K562 (cell line): Measurements from ENCODE around the gene TPGS1. TPM values are rescaled to one million over a fixed set of nuclear protein-coding genes. Genes with fewer than 3 reads are reported as not detected.

ENCODE experiments used
- BMI1 ChIP-seq: fragments of 150-350 bp; IDR thresholded peaks from 2 replicates; pipeline ENCODE4 v1.6.1; 2014; ENCODE audit warnings: low read length
- BRF1 ChIP-seq: IDR thresholded peaks from 3 replicates; pipeline ENCODE4 v1.6.1; 2011; ENCODE audit warnings: borderline replicate concordance, mild to moderate bottlenecking; ENCODE audit not compliant: insufficient read length; ENCODE audit errors: extremely low read depth
- CBX5 ChIP-seq: IDR thresholded peaks from 2 replicates; pipeline ENCODE4 v1.6.1; 2014; ENCODE audit warnings: low read depth, borderline replicate concordance
- CTCFL ChIP-seq: IDR thresholded peaks from 2 replicates; pipeline ENCODE4 v1.6.1; 2011; ENCODE audit warnings: borderline replicate concordance, low read depth, mild to moderate bottlenecking, moderate library complexity, low read length; ENCODE audit not compliant: insufficient read depth, poor library complexity, severe bottlenecking
- FOXA3 ChIP-seq, 2 experiments: fragments of 450-650 bp in 1 of 2; sonication (generic) in 1 of 2; formaldehyde crosslinking; IDR thresholded peaks in 1 of 2; conservative IDR thresholded peaks in 1 of 2; 2 replicates each; pipeline versions ENCODE4 v1.4.0 to v1.8.0; 2020 to 2022; ENCODE audit warnings: mild to moderate bottlenecking in 2 of 2, missing genetic modification reagents in 1 of 2
- ID3 ChIP-seq, 2 experiments: fragments of 250-450 bp in 1 of 2; fragments of 450-650 bp in 1 of 2; sonication (Bioruptor Pico) in 1 of 2; IDR thresholded peaks; 2 replicates each; pipeline versions ENCODE4 v1.6.1 to v1.8.0; 2016 to 2021; ENCODE audit warnings: mild to moderate bottlenecking in 2 of 2, moderate library complexity in 2 of 2, missing compliant biosample characterization in 1 of 2, missing genetic modification characterization in 1 of 2
- L3MBTL2 ChIP-seq: fragments of 450-650 bp; IDR thresholded peaks from 2 replicates; pipeline ENCODE4 v1.6.1; 2016; ENCODE audit warnings: mild to moderate bottlenecking, moderate library complexity
- NR2F6 ChIP-seq: fragments of 450-650 bp; formaldehyde crosslinking; IDR thresholded peaks from 2 replicates; pipeline ENCODE4 v1.4.0; 2020; ENCODE audit warnings: mild to moderate bottlenecking
- NR4A1 ChIP-seq, 2 experiments: fragments of 250-450 bp in 1 of 2; fragments of 450-650 bp in 1 of 2; sonication (Bioruptor Pico) in 1 of 2; IDR thresholded peaks; 2 replicates each; pipeline versions ENCODE4 v1.4.0 to v1.6.1; 2016 to 2020; ENCODE audit warnings: mild to moderate bottlenecking in 2 of 2, missing compliant biosample characterization in 1 of 2, missing genetic modification characterization in 1 of 2, moderate library complexity in 1 of 2
- PHF8 ChIP-seq: fragments of 200-600 bp; sonication (generic); IDR thresholded peaks from 2 replicates; pipeline ENCODE4 v1.6.1; 2012; ENCODE audit warnings: mixed run types, mild to moderate bottlenecking, inconsistent platforms, low read length, moderate library complexity, borderline replicate concordance
- POLR2G ChIP-seq: fragments of 200-400 bp; formaldehyde crosslinking; IDR thresholded peaks from 2 replicates; pipeline ENCODE4 v1.6.1; 2017; ENCODE audit warnings: low read depth, mild to moderate bottlenecking, antibody characterized with exemption, low read length, moderate library complexity
- RBFOX2 ChIP-seq: fragments of 200-400 bp; formaldehyde crosslinking; IDR thresholded peaks from 2 replicates; pipeline ENCODE4 v1.6.1; 2017; ENCODE audit warnings: low read depth, mild to moderate bottlenecking, low read length, moderate library complexity
- ZC3H4 ChIP-seq: sonication (generic); formaldehyde crosslinking; IDR thresholded peaks from 2 replicates; pipeline ENCODE4 v1.9.0; 2021; ENCODE audit warnings: missing genetic modification reagents, borderline replicate concordance
- ZFX ChIP-seq: sonication (generic); formaldehyde crosslinking; IDR thresholded peaks from 2 replicates; pipeline ENCODE4 v1.8.0; 2022; ENCODE audit warnings: mild to moderate bottlenecking, missing genetic modification reagents, moderate library complexity
- ZNF592 ChIP-seq: fragments of 450-650 bp; IDR thresholded peaks from 2 replicates; pipeline ENCODE4 v1.6.1; 2017; ENCODE audit warnings: antibody characterized with exemption, mild to moderate bottlenecking
- polyA plus RNA-seq, 8 experiments: library from polyadenylated mRNA; depleted of rRNA in 4 of 8; stranded (reverse) in 5 of 8; unstranded in 3 of 8; fragments of >200 nt; fragmentation: Nextera tagmentation in 2 of 8; fragmentation: Illumina TruSeq in 1 of 8; extraction: Ambion mirVana in 2 of 8; extraction: Trizol in 1 of 8; gene quantifications; 2 replicates each; pipeline versions ENCODE4 v1.2.1 to v1.2.3, GENCODE V29; 2011 to 2014; ENCODE audit warnings: inconsistent platforms in 1 of 8, missing spikeins in 1 of 8
- total RNA-seq, 7 experiments: library from RNA; depleted of rRNA in 6 of 7; stranded (reverse); fragments of >200 nt in 6 of 7; fragmentation: Illumina TruSeq in 2 of 7; extraction: Trizol in 2 of 7; gene quantifications; 2 replicates each; pipeline versions ENCODE4 v1.2.1 to v1.2.3, GENCODE V29; 2011 to 2021; ENCODE audit warnings: low replicate concordance in 1 of 7
- TF ChIP-seq, protein P1 (sequence below): fragments of 450-650 bp; IDR thresholded peaks from 2 replicates; pipeline ENCODE4 v1.6.1; 2016; ENCODE audit warnings: borderline replicate concordance

The TPGS1 gene
- total and polyA plus RNA-seq, 9 of the 15 experiments (the other 6 are each of a cell fraction or from before 2014, with no cell fraction given) = 0.30 to 31.6 (median 1.2) TPM; not detected in 2

DNA sequence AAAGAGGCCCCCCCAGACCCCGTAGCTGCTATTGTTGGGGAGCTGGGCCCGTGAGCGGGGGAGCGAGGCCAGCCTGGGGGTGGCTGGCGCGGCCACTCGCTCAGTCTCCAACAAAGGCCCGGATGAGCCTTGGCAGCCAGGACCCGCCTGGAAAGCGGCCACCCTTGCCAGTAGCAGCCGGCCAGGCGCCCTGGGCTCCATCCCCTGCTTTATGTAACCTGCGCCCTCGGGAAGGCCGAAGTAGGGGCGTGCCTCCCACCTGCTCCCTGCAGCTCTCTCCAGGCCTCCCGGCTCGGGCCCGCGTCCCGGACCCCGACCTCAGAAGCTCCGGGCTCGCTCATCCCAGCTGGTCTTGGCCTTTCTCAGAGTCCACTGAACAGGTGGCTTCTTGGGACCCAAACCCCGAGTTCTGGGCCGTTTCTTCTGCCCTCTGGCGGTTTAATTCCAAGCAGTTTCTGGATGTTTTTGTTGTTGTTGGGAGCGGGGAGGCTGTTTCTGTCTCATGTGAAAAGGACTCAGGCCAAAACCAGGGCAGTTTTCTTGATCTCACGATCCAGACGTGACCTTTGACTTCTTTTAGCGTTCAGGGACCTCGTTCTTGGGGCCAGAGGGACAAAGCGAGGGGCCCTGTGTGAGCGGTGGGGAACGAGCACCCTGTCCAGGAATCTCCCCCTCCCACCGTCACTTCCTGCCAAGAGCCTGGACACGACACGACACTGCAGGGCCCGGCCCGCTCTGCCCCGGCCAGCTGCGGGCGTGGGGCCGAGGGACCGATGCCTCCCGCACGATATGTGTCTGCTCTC lies 25.5 kb downstream of the TPGS1 start (continued):
- TF ChIP-seq, protein P1, sequence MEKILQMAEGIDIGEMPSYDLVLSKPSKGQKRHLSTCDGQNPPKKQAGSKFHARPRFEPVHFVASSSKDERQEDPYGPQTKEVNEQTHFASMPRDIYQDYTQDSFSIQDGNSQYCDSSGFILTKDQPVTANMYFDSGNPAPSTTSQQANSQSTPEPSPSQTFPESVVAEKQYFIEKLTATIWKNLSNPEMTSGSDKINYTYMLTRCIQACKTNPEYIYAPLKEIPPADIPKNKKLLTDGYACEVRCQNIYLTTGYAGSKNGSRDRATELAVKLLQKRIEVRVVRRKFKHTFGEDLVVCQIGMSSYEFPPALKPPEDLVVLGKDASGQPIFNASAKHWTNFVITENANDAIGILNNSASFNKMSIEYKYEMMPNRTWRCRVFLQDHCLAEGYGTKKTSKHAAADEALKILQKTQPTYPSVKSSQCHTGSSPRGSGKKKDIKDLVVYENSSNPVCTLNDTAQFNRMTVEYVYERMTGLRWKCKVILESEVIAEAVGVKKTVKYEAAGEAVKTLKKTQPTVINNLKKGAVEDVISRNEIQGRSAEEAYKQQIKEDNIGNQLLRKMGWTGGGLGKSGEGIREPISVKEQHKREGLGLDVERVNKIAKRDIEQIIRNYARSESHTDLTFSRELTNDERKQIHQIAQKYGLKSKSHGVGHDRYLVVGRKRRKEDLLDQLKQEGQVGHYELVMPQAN = peak; percentile 38; the same call in 1 of the 2 replicates
- TF ChIP-seq POLR2G (peak; percentile 63), BRF1 (no peak), FOXA3 (CRISPR knock-in tag; conservative IDR thresholded peaks at IDR 0.05 in 1 of 2, IDR thresholded peaks at IDR 0.05 in 1 of 2) (0 out of 4 replicates have a peak, but pooled peaks of 1 of the 2 experiments have one; percentile 4), ZNF592 (peak; percentile 60), RBFOX2 (peak; percentile 70), PHF8 (peak; percentile 7; the same call in 1 of the 2 replicates), BMI1 (no peak), CBX5 (no peak), L3MBTL2 (peak; percentile 64), ID3 (CRISPR knock-in tag; IDR thresholded peaks at IDR 0.05) (no peak), ID3 (tag; IDR thresholded peaks at IDR 0.05) (no peak), NR4A1 (CRISPR knock-in tag; IDR thresholded peaks at IDR 0.05) (no peak), NR4A1 (tag; IDR thresholded peaks at IDR 0.05) (no peak), NR2F6 (CRISPR knock-in tag) (no peak), ZFX (CRISPR knock-in tag) (peak; percentile 27; the same call in 1 of the 2 replicates), CTCFL (peak; percentile 80), ZC3H4 (CRISPR knock-in tag) (0 out of 2 replicates have a peak, but pooled peaks have one; percentile 56)
